ENCODE data around the gene NCAPG2. TPM values are rescaled to one million over a fixed set of nuclear protein-coding genes. Genes with fewer than 3 reads are reported as not detected.
A peak's percentile ranks its signal among the peaks of the same experiment; 100 is the strongest.

The NCAPG2 gene
- total and polyA plus RNA-seq, 2 of the 13 experiments (the other 11 are each of a cell fraction or from before 2014, with no cell fraction given), result 15.1 to 30.7 TPM

DNA sequence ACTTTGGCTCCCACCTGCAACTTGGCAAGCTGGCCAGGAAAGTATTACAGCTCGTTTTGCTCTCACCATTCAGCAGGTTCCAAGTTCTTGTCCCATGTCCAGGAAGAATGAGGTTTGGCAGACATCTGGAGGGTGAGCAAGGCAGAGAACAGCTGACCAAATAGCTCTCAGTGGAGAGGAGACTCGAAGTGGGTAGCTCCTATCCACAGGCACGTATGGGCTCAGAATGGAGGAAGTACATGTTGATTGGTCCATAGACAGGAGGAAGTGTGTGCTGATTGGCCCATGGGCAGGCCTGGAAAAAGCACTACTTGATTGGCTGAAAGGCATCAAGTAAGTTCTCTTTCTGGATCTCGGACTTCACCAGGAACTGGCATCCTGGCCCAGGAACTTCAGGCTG lies 3.0 kb upstream of the NCAPG2 start (continued):
- TF ChIP-seq, protein P1, sequence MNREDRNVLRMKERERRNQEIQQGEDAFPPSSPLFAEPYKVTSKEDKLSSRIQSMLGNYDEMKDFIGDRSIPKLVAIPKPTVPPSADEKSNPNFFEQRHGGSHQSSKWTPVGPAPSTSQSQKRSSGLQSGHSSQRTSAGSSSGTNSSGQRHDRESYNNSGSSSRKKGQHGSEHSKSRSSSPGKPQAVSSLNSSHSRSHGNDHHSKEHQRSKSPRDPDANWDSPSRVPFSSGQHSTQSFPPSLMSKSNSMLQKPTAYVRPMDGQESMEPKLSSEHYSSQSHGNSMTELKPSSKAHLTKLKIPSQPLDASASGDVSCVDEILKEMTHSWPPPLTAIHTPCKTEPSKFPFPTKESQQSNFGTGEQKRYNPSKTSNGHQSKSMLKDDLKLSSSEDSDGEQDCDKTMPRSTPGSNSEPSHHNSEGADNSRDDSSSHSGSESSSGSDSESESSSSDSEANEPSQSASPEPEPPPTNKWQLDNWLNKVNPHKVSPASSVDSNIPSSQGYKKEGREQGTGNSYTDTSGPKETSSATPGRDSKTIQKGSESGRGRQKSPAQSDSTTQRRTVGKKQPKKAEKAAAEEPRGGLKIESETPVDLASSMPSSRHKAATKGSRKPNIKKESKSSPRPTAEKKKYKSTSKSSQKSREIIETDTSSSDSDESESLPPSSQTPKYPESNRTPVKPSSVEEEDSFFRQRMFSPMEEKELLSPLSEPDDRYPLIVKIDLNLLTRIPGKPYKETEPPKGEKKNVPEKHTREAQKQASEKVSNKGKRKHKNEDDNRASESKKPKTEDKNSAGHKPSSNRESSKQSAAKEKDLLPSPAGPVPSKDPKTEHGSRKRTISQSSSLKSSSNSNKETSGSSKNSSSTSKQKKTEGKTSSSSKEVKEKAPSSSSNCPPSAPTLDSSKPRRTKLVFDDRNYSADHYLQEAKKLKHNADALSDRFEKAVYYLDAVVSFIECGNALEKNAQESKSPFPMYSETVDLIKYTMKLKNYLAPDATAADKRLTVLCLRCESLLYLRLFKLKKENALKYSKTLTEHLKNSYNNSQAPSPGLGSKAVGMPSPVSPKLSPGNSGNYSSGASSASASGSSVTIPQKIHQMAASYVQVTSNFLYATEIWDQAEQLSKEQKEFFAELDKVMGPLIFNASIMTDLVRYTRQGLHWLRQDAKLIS (CRISPR knock-in tag; IDR thresholded peaks at IDR 0.05), result no peak
- peak; percentile 86 for TF ChIP-seq NFYC (CRISPR knock-in tag; IDR thresholded peaks at IDR 0.05)
- TF ChIP-seq RXRA (CRISPR knock-in tag; IDR thresholded peaks at IDR 0.05), result no peak
- TF ChIP-seq GATAD1 (CRISPR knock-in tag; IDR thresholded peaks at IDR 0.05), result peak; percentile 64; the same call in 1 of the 2 replicates
- no peak for TF ChIP-seq RXRB (CRISPR knock-in tag; IDR thresholded peaks at IDR 0.05; ENCODE audit: borderline replicate concordance)
- TF ChIP-seq PHF20 (CRISPR knock-in tag; IDR thresholded peaks at IDR 0.05), result 0 out of 2 replicates have a peak, but pooled peaks have one; percentile 17
- TF ChIP-seq, protein P2, sequence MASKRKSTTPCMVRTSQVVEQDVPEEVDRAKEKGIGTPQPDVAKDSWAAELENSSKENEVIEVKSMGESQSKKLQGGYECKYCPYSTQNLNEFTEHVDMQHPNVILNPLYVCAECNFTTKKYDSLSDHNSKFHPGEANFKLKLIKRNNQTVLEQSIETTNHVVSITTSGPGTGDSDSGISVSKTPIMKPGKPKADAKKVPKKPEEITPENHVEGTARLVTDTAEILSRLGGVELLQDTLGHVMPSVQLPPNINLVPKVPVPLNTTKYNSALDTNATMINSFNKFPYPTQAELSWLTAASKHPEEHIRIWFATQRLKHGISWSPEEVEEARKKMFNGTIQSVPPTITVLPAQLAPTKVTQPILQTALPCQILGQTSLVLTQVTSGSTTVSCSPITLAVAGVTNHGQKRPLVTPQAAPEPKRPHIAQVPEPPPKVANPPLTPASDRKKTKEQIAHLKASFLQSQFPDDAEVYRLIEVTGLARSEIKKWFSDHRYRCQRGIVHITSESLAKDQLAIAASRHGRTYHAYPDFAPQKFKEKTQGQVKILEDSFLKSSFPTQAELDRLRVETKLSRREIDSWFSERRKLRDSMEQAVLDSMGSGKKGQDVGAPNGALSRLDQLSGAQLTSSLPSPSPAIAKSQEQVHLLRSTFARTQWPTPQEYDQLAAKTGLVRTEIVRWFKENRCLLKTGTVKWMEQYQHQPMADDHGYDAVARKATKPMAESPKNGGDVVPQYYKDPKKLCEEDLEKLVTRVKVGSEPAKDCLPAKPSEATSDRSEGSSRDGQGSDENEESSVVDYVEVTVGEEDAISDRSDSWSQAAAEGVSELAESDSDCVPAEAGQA (IDR thresholded peaks at IDR 0.05; ENCODE audit: low read depth), result no peak
- TF ChIP-seq, protein P2 (CRISPR knock-in tag; IDR thresholded peaks at IDR 0.05; ENCODE audit: borderline replicate concordance), result no peak
- TF ChIP-seq, protein P3, sequence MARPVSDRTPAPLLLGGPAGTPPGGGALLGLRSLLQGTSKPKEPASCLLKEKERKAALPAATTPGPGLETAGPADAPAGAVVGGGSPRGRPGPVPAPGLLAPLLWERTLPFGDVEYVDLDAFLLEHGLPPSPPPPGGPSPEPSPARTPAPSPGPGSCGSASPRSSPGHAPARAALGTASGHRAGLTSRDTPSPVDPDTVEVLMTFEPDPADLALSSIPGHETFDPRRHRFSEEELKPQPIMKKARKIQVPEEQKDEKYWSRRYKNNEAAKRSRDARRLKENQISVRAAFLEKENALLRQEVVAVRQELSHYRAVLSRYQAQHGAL (CRISPR knock-in tag; IDR thresholded peaks at IDR 0.05; ENCODE audit: not compliant biosample characterization), result no peak
- TF ChIP-seq BRD4 (CRISPR knock-in tag; IDR thresholded peaks at IDR 0.05), result no peak
- peak; percentile 28; the same call in 1 of the 2 replicates for TF ChIP-seq GABPB1 (CRISPR knock-in tag; IDR thresholded peaks at IDR 0.05)
- TF ChIP-seq, protein P4, sequence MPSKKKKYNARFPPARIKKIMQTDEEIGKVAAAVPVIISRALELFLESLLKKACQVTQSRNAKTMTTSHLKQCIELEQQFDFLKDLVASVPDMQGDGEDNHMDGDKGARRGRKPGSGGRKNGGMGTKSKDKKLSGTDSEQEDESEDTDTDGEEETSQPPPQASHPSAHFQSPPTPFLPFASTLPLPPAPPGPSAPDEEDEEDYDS (CRISPR knock-in tag; IDR thresholded peaks at IDR 0.05), result 0 out of 2 replicates have a peak, but pooled peaks have one; percentile 42
- TF ChIP-seq, protein P5, sequence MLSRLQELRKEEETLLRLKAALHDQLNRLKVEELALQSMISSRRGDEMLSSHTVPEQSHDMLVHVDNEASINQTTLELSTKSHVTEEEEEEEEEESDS (CRISPR knock-in tag; IDR thresholded peaks at IDR 0.05; ENCODE audit: borderline replicate concordance), result no peak
- TF ChIP-seq TSC22D2 (CRISPR knock-in tag; IDR thresholded peaks at IDR 0.05; ENCODE audit: borderline replicate concordance), result no peak

Data from HepG2 (cell line).